ENCODE data around the gene FAM98A.

Gene FAM98A

DNA sequence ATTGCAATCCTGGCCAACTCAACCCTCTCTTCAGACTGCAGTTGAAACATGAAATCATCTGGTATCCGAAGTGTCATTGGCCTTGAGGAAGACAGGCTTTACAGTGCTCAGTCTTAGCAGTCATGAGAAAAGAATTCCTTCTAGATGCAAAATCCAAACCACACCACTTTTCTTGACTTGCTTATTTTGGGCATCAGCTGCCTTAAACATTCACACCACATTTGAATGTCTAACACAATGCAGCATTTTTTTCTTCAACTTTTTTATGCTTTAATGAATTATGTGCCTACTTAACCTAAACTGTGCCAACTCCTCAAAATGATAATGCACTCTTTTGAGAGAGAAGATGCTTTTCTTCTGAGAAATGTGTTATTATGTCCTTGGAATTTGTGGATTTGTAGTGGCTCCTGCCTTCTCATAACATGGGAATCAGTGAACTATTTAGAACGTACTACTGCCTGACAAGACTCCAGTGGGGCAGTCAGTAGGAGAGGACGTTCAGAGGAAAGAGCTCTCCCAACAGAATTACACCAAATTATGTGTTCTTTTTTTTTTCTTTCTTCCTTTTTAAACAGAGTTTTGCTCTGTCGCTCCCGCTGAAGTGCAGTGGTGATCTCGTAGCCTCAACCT, 3.2 kb upstream of the FAM98A start:
- in situ Hi-C loops (cut with MboI; ENCODE audit: low sequenced_read_pairs, unreplicated experiment), result no loop called here
- DNase-seq (ENCODE audit: low spot score), result no peak
- TF ChIP-seq, protein P1, sequence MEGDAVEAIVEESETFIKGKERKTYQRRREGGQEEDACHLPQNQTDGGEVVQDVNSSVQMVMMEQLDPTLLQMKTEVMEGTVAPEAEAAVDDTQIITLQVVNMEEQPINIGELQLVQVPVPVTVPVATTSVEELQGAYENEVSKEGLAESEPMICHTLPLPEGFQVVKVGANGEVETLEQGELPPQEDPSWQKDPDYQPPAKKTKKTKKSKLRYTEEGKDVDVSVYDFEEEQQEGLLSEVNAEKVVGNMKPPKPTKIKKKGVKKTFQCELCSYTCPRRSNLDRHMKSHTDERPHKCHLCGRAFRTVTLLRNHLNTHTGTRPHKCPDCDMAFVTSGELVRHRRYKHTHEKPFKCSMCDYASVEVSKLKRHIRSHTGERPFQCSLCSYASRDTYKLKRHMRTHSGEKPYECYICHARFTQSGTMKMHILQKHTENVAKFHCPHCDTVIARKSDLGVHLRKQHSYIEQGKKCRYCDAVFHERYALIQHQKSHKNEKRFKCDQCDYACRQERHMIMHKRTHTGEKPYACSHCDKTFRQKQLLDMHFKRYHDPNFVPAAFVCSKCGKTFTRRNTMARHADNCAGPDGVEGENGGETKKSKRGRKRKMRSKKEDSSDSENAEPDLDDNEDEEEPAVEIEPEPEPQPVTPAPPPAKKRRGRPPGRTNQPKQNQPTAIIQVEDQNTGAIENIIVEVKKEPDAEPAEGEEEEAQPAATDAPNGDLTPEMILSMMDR (IDR thresholded peaks at IDR 0.05; ENCODE audit: borderline replicate concordance, control extremely low read depth, extremely low read depth, insufficient read depth, missing control alignments), result no peak

DNA sequence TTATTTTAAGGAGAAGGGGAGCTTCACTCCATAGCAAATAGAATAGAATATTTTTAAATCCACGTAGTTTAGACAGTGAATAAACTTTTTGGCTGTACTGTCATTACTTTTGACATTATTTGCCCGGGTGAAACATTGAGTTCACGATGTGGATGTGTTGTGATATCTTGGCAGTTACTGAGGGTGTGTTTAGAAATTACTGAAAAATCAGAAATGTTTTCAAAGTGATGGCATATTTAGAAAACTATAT, 769 bp upstream of the FAM98A start:
- in situ Hi-C loops (cut with MboI; ENCODE audit: low sequenced_read_pairs, unreplicated experiment), result loop anchor here (25.0 kb wide), 2 partner anchors 838 to 1038 kb away; no protein-coding TSS in a partner anchor
- DNase-seq (ENCODE audit: low spot score), result no peak
- TF ChIP-seq, protein P1 (IDR thresholded peaks at IDR 0.05; ENCODE audit: borderline replicate concordance, control extremely low read depth, extremely low read depth, insufficient read depth, missing control alignments), result no peak

DNA sequence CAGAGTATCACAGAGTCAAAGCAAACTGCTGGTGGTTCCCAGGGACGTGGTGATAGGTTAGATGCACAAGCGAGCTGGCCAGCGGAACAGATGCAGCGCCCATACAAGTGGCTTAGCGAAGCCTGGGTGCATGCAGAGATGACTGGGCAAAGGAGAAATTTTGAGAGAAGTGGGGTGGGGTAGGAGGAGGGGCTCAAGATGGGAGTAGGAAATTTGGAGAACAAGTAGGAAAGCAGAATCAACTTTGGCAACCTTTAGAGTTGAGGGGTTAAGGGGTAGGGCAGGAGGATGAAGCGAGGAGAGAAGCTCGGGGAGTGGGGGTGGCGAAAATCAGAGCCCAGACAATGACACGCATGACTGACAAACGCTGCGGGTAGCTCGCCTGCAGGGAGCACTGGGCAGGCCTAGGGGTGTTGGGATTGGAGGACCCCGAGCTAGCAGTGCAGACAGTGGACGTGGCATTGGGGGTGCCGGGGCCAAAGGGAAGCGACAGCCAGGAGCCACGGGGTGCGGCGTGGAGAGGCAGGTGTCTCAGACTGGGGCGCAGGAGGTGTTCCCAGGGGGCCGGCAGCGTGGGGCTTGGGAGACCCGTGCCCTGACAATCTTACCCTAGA, 431 bp downstream of the FAM98A start:
- in situ Hi-C loops (cut with MboI; ENCODE audit: low sequenced_read_pairs, unreplicated experiment), result loop anchor here (25.0 kb wide), 2 partner anchors 836 to 1036 kb away; no protein-coding TSS in a partner anchor
- peak; percentile 66 for DNase-seq (ENCODE audit: low spot score)
- TF ChIP-seq, protein P1 (IDR thresholded peaks at IDR 0.05; ENCODE audit: borderline replicate concordance, control extremely low read depth, extremely low read depth, insufficient read depth, missing control alignments), result no peak

DNA sequence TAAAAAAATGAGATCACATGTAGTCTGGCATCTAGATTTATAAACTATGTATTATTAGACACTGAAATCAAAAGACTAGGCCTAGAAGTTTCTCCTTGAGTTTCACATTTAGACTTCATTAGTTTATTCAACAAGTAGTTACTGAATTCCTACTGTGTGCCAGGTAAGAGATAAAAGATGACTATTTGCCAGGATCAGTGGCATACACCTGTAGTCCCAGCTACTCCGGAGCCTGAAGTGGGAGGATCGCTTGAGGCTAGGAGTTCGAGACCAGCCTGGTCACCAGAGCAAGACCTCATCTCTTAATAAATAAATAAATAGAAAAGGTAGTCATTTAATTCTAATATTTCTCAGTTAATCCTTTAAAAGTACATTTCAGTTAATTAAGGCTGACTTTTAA, 2.1 kb downstream of the FAM98A start:
- TF ChIP-seq, protein P1 (IDR thresholded peaks at IDR 0.05; ENCODE audit: borderline replicate concordance, control extremely low read depth, extremely low read depth, insufficient read depth, missing control alignments), result no peak

DNA sequence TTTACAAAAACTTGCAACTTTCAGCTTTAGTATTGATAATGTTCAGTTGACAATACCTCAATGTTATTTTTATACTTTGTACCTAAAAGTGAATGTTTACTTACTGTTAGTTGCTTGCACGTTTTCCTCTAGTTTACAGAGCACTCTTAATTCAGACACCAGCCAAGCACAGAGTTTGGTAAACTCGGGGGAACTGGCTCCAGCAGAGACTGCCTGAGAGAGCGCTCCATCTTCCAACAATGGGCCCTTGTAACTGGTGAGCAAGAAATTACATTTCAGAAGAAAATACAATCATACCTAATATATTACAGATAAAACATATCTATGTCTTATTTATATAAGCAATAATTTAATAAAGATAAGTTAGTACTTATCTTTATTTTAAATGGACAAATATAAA, 3.7 kb downstream of the FAM98A start:
- TF ChIP-seq, protein P1 (IDR thresholded peaks at IDR 0.05; ENCODE audit: borderline replicate concordance, control extremely low read depth, extremely low read depth, insufficient read depth, missing control alignments), result no peak
- in situ Hi-C loops (cut with MboI; ENCODE audit: low sequenced_read_pairs, unreplicated experiment), result loop anchor here (25.0 kb wide), 2 partner anchors 833 to 1033 kb away; no protein-coding TSS in a partner anchor
- no peak for DNase-seq (ENCODE audit: low spot score)

More for the DNA sequence above, 2.1 kb downstream of the FAM98A start:
- DNase-seq (ENCODE audit: low spot score), result no peak
- in situ Hi-C loops (cut with MboI; ENCODE audit: low sequenced_read_pairs, unreplicated experiment), result loop anchor here (25.0 kb wide), 2 partner anchors 835 to 1035 kb away; no protein-coding TSS in a partner anchor

DNA sequence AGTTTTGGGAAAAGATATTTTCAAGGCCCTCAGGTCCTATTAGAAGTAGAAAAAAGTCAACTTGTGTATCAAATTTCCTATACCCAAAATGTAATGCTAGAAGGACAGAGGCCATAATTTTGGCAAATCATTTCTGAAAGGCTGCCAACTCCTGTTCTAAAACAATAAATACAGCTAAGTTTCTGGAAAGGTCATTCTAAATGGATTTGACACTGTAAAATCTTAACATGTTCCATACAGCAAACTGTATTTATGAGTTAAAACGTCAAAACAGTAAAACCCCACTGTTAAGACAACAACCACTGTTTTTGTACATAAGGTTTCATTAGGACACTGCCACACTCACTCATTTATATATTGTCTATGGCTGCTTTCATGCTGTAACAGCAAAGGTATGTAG, 9.7 kb downstream of the FAM98A start:
- in situ Hi-C loops (cut with MboI; ENCODE audit: low sequenced_read_pairs, unreplicated experiment), result loop anchor here (25.0 kb wide), 2 partner anchors 827 to 1027 kb away; no protein-coding TSS in a partner anchor
- DNase-seq (ENCODE audit: low spot score), result no peak
- TF ChIP-seq, protein P1 (IDR thresholded peaks at IDR 0.05; ENCODE audit: borderline replicate concordance, control extremely low read depth, extremely low read depth, insufficient read depth, missing control alignments), result no peak
